ENCODE data around the gene CACFD1.

The CACFD1 gene

GRCh38 chr9:133458643-133459312 lies 1.0 kb upstream of the CACFD1 start:
- DNase-seq: no peak
- in situ Hi-C loops (cut with HindIII; ENCODE audit: low pct_ligation_motif_present, low pct_unique_long_range_greater_than_20kb, low sequenced_read_pairs): no loop called here

- peak; percentile 17 for DNase-seq
- in situ Hi-C loops (cut with HindIII; ENCODE audit: low pct_ligation_motif_present, low pct_unique_long_range_greater_than_20kb, low sequenced_read_pairs): no loop called here
Measured at GRCh38 chr9:133460405-133461175, 812 bp downstream of the CACFD1 start.

GRCh38 chr9:133461975-133462374 lies 2.2 kb downstream of the CACFD1 start:
- in situ Hi-C loops (cut with HindIII; ENCODE audit: low pct_ligation_motif_present, low pct_unique_long_range_greater_than_20kb, low sequenced_read_pairs): no loop called here
- no peak for DNase-seq

- DNase-seq: no peak
- in situ Hi-C loops (cut with HindIII; ENCODE audit: low pct_ligation_motif_present, low pct_unique_long_range_greater_than_20kb, low sequenced_read_pairs): no loop called here
Measured at GRCh38 chr9:133463234-133463863, 3.6 kb downstream of the CACFD1 start.

GRCh38 chr9:133463864-133464615 lies 4.3 kb downstream of the CACFD1 start:
- in situ Hi-C loops (cut with HindIII; ENCODE audit: low pct_ligation_motif_present, low pct_unique_long_range_greater_than_20kb, low sequenced_read_pairs): no loop called here
- DNase-seq: no peak

GRCh38 chr9:133464638-133465037 lies 4.9 kb downstream of the CACFD1 start:
- in situ Hi-C loops (cut with HindIII; ENCODE audit: low pct_ligation_motif_present, low pct_unique_long_range_greater_than_20kb, low sequenced_read_pairs): no loop called here
- DNase-seq: no peak

GRCh38 chr9:133465984-133466383 lies 6.2 kb downstream of the CACFD1 start:
- no peak for DNase-seq
- in situ Hi-C loops (cut with HindIII; ENCODE audit: low pct_ligation_motif_present, low pct_unique_long_range_greater_than_20kb, low sequenced_read_pairs): no loop called here

- in situ Hi-C loops (cut with HindIII; ENCODE audit: low pct_ligation_motif_present, low pct_unique_long_range_greater_than_20kb, low sequenced_read_pairs): no loop called here
- DNase-seq: no peak
Measured at GRCh38 chr9:133467101-133467500, 7.3 kb downstream of the CACFD1 start.

- no peak for DNase-seq
- in situ Hi-C loops (cut with HindIII; ENCODE audit: low pct_ligation_motif_present, low pct_unique_long_range_greater_than_20kb, low sequenced_read_pairs): no loop called here
Measured at GRCh38 chr9:133468374-133468773, 8.6 kb downstream of the CACFD1 start.

- in situ Hi-C loops (cut with HindIII; ENCODE audit: low pct_ligation_motif_present, low pct_unique_long_range_greater_than_20kb, low sequenced_read_pairs): no loop called here
- DNase-seq: no peak
Measured at GRCh38 chr9:133468777-133469421, 9.1 kb downstream of the CACFD1 start.

GRCh38 chr9:133470427-133470924 lies 10.7 kb downstream of the CACFD1 start:
- in situ Hi-C loops (cut with HindIII; ENCODE audit: low pct_ligation_motif_present, low pct_unique_long_range_greater_than_20kb, low sequenced_read_pairs): no loop called here
- DNase-seq: no peak

GRCh38 chr9:133470988-133471387 lies 11.2 kb downstream of the CACFD1 start:
- in situ Hi-C loops (cut with HindIII; ENCODE audit: low pct_ligation_motif_present, low pct_unique_long_range_greater_than_20kb, low sequenced_read_pairs): no loop called here
- DNase-seq: no peak

GRCh38 chr9:133471551-133472276 lies 11.9 kb downstream of the CACFD1 start:
- in situ Hi-C loops (cut with HindIII; ENCODE audit: low pct_ligation_motif_present, low pct_unique_long_range_greater_than_20kb, low sequenced_read_pairs): no loop called here

GRCh38 chr9:133472277-133472645 lies 12.5 kb downstream of the CACFD1 start:
- DNase-seq: no peak
- in situ Hi-C loops (cut with HindIII; ENCODE audit: low pct_ligation_motif_present, low pct_unique_long_range_greater_than_20kb, low sequenced_read_pairs): no loop called here

More at GRCh38 chr9:133471551-133472276, 11.9 kb downstream of the CACFD1 start:
- DNase-seq: no peak

GRCh38 chr9:133472753-133473378 lies 13.1 kb downstream of the CACFD1 start:
- no peak for DNase-seq
- in situ Hi-C loops (cut with HindIII; ENCODE audit: low pct_ligation_motif_present, low pct_unique_long_range_greater_than_20kb, low sequenced_read_pairs): no loop called here

- no peak for DNase-seq
- in situ Hi-C loops (cut with HindIII; ENCODE audit: low pct_ligation_motif_present, low pct_unique_long_range_greater_than_20kb, low sequenced_read_pairs): no loop called here
Measured at GRCh38 chr9:133473743-133474142, 14.0 kb downstream of the CACFD1 start.

- in situ Hi-C loops (cut with HindIII; ENCODE audit: low pct_ligation_motif_present, low pct_unique_long_range_greater_than_20kb, low sequenced_read_pairs): no loop called here
- DNase-seq: no peak
Measured at GRCh38 chr9:133474215-133474614, 14.4 kb downstream of the CACFD1 start.
